ENCODE results near the gene EHD2. TPM values are rescaled to one million over a fixed set of nuclear protein-coding genes. Genes with fewer than 3 reads are reported as not detected.

Gene EHD2
- total and polyA plus RNA-seq, 9 donors, result 28.0 to 162 (median 102) TPM

- 67 to 80% (median 76%) methylated on average over 21 to 22 of the region's 22 CpGs for whole genome bisulfite sequencing, 3 donors
- Histone ChIP-seq H3K27me3 (no peaks in the 10 kb centered on the region), H3K4me3 (no peak overlapping the region), H3K27ac (no peak overlapping the region), H3K9me3 (no peaks in the 10 kb centered on the region), H3K36me3 (no peaks in the 10 kb centered on the region), H3K4me1 (ENCODE audit: insufficient read depth) (no peaks in the 10 kb centered on the region)
- TF ChIP-seq CTCF (IDR thresholded peaks at IDR 0.05) (no peak), POLR2A (IDR thresholded peaks at IDR 0.05) (no peak), EP300 (IDR thresholded peaks at IDR 0.05) (no peak)
- no peak for DNase-seq
- intact Hi-C loops (cut with DNase I), result no loop called here
Observed at GRCh38 chr19:47756953-47757608, 43.9 kb downstream of the EHD2 start.

GRCh38 chr19:47757617-47758442 is 44.6 kb downstream of the EHD2 start:
- WGBS, 3 donors, result 78 to 80% (median 80%) methylated on average over 14 of the region's 14 CpGs
- Histone ChIP-seq H3K27me3 (no peaks in the 10 kb centered on the region), H3K4me1 (ENCODE audit: insufficient read depth) (peaks cover under 1% of the 10 kb centered on the region), H3K36me3 (no peaks in the 10 kb centered on the region), H3K4me3 (no peak overlapping the region), H3K27ac (no peak overlapping the region), H3K9me3 (no peaks in the 10 kb centered on the region)
- DNase-seq, result no peak
- no peak for TF ChIP-seq CTCF (IDR thresholded peaks at IDR 0.05)
- no peak for TF ChIP-seq EP300 (IDR thresholded peaks at IDR 0.05)
- no peak for TF ChIP-seq POLR2A (IDR thresholded peaks at IDR 0.05)
- intact Hi-C loops (cut with DNase I), result no loop called here

- no peak overlapping the region for H3K27ac ChIP-seq
- H3K27me3 ChIP-seq, result no peaks in the 10 kb centered on the region
- intact Hi-C loops (cut with DNase I), result no loop called here
- no peaks in the 10 kb centered on the region for H3K36me3 ChIP-seq
- 84 to 93% (median 86%) methylated on average over 5 of the region's 5 CpGs for WGBS, 3 donors
- H3K9me3 ChIP-seq, result no peaks in the 10 kb centered on the region
- DNase-seq, result no peak
- H3K4me3 ChIP-seq, result no peak overlapping the region
- H3K4me1 ChIP-seq (ENCODE audit: insufficient read depth), result peaks cover 3% of the 10 kb centered on the region
- TF ChIP-seq POLR2A (IDR thresholded peaks at IDR 0.05) (no peak), CTCF (IDR thresholded peaks at IDR 0.05) (no peak), EP300 (IDR thresholded peaks at IDR 0.05) (no peak)
Observed at GRCh38 chr19:47758443-47758804, 45.2 kb downstream of the EHD2 start.

- H3K36me3 ChIP-seq, result no peaks in the 10 kb centered on the region
- no peaks in the 10 kb centered on the region for H3K9me3 ChIP-seq
- H3K27ac ChIP-seq, result no peak overlapping the region
- peaks cover 3% of the 10 kb centered on the region for H3K4me1 ChIP-seq (ENCODE audit: insufficient read depth)
- 72 to 93% (median 82%) methylated on average over 5 of the region's 5 CpGs for WGBS, 3 donors
- DNase-seq, result no peak
- intact Hi-C loops (cut with DNase I), result no loop called here
- no peak for TF ChIP-seq CTCF (IDR thresholded peaks at IDR 0.05)
- no peak for TF ChIP-seq EP300 (IDR thresholded peaks at IDR 0.05)
- H3K27me3 ChIP-seq, result no peaks in the 10 kb centered on the region
- H3K4me3 ChIP-seq, result no peak overlapping the region
Observed at GRCh38 chr19:47760632-47760999, 47.4 kb downstream of the EHD2 start.

Data from ovary (tissue), 9 donors.